ENCODE measurements around the gene TMEM52.

DNA sequence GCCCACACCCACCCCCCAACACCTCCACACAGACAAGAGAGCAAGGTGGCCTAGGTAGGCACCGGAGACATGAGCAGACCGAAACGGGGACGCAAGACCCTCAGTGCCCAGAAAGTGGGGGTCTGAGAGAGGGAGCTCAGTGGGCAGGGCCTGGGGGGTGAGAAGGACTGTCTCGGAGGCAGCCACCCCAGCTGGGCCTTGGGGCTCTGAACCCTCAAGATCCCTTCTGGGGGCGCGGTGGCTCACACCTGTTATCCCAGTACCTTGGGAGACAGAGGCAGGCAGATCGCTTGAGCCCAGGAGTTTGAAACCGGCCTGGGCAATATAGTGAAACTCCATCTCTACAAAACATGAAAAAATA is 19.1 kb downstream of the TMEM52 start:
- TF ChIP-seq CTCF (IDR thresholded peaks at IDR 0.05) (no peak), EP300 (IDR thresholded peaks at IDR 0.05) (no peak), POLR2A (IDR thresholded peaks at IDR 0.05) (no peak)
